ENCODE data around the gene TMEM178A. TPM values are rescaled to one million over a fixed set of nuclear protein-coding genes. Genes with fewer than 3 reads are reported as not detected.
"Not testable (repeated sequence)": the region's sequence is repeated elsewhere in the genome, so short reads cannot be mapped to it uniquely, and the experiment has no call there.

The TMEM178A gene
- 0.40 TPM for total RNA-seq

GRCh38 chr2:39665811-39666490 is at the start of gene TMEM178A:
TSS of gene TMEM178A (plus strand) at chr2:39665917. CDS start at chr2:39665975, 58 bp downstream.
- no peak for ATAC-seq

DNA sequence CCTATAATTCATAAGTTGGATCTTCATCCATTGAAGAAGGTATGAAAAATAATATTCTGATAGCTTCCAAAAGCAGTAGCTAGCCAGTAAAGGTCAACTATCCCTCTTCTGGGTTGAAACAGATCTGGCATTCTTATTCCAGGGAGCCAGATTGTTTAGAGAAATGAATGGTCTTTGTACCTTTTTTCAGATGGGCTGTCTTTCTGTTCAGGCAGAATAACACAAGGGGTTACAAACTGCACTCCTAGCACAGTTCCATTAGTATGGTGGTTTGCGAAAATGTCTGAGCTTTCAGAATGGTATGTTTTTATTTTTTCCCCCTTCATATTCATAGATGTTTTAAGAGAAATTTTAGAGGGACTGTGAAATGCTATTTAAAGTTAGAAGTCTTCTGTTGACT is 47.5 kb upstream of the TMEM178A start:
- no peak for ATAC-seq

- no peak for ATAC-seq
Measured at GRCh38 chr2:39618736-39619135, 47.0 kb upstream of the TMEM178A start.

DNA sequence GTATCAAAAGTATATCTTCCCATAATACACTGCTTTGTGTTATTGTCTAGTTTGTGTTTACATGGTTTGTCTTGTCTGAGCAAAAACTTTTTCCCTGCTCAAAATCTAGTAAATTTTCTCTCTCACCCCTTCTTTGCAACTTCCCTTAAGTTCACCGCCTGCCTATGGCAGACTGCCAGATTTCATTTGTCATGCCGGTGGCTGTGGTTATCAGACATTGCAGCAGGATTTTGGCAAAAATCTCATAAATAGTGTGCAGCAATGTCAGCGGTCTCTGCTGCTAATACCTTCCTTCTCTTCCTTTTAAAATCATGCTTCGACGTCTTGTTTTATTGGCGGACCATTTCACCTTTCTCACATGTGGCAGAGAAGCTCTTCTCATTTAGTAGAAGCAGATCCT is 45.6 kb upstream of the TMEM178A start:
- no peak for ATAC-seq

- no peak for ATAC-seq
Measured at GRCh38 chr2:39621596-39621995, 44.1 kb upstream of the TMEM178A start.

DNA sequence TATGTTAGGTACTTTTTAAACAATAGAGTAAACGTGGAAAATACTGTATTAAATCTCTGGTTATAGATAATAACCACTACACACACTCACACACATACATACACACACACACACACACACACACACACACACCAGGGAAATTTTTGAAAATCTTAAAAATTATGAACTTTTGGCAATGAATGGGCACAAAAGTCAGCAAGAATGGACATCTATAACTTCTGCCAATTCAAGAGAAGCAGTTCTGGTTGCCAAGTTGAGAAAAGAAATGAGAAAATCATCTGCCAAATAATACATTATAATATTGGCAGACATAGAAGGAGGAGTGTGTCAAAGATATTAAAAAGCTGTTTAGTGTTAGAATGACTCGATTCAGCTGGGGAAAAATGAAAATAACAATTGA is 42.9 kb upstream of the TMEM178A start:
- no peak for ATAC-seq

GRCh38 chr2:39623917-39624316 is 41.8 kb upstream of the TMEM178A start:
- ATAC-seq = no peak

DNA sequence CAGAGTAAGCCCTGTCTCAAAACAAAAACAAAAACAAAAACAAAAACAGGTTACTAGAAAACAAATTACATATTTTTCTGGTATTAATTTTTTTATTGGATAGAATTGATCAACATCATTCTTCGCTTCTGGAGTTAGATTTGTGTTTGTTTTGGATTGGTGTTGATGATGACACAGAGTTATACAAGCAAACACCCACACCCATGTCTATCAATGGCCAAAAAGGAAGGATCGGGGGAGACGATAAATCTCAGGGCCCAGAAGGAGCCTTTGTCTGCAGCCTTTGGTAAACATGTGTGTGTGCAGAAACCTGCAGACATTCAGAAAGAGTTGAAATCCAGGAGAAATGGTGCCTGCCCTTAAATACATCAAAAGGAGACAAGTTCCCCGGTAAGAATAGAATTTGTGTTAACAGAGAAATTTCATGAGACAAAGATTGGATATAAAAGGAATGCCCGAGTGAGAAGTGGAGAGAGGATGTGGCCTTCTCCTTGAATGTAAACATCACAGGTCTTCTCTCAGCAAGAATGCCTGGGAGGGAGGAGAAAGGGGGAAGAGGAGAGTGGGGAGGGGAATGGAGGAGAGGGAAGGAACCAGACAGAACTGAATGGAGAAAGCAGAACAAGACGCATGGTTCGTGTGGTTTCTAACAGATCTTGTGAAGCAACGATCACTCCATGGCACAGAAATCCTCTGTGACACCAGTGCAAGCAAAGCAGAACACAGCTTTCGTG is 40.4 kb upstream of the TMEM178A start:
- no peak for ATAC-seq

DNA sequence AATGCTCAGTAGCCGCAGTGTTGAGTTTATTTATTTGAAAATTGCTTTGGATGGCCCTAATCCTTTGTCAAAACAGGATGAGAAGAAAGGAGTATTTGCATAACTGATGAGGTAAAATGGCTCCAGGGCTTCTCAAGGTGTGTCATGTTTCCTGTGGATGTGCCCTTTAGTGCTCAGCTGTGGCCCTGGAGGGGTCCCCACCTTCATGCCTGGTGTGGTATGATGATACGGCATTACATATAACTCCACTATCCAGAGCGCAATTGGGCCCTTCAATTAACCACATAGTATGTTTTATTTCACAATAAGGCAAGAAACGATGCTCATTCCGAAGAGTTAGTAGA is 39.8 kb upstream of the TMEM178A start:
- ATAC-seq = no peak

GRCh38 chr2:39628346-39628745 is 37.4 kb upstream of the TMEM178A start:
- ATAC-seq = not testable (repeated sequence)

DNA sequence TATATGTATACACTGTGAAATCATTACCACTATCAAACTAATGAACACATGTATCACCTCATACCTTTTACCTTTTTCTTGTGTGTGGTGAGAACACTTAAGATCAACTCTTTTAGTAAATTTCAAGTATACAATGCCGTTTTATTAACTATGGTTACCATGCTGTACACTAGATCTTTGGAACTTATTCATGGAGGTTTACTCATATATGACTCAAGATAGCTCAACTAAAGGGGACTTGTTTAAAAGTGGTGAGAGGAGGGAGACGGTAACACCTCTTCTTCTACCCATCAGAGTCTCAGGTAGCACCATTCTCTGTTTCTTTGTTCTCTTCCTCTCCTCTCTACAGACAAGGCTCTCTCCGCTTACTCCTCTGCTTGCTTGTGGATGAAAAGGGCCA is 36.1 kb upstream of the TMEM178A start:
- ATAC-seq = no peak

GRCh38 chr2:39631256-39631655 is 34.5 kb upstream of the TMEM178A start:
- ATAC-seq = no peak

- ATAC-seq = no peak
Measured at GRCh38 chr2:39631718-39632117, 34.0 kb upstream of the TMEM178A start.

- ATAC-seq = peak; percentile 32
Measured at GRCh38 chr2:39632876-39633275, 32.8 kb upstream of the TMEM178A start.

DNA sequence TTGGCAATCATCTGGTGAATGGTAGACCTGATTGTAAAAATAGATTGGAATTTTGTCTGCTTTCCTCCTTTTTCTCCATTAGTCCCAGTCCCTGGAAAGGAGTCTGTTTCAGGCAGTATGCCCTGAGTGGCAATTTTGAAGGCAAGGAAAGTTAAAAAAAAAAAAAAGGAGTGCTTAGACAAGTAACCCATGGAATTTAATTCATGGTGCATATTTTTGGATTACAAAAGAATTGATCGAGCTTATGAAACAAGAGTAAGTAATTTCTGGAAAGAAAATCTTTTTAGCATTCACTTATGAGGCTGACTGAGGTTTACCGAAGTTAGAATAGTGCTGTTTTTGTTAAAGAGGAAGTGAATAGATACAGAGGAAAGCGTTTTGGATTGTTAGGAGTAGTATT is 29.4 kb upstream of the TMEM178A start:
- ATAC-seq = no peak

DNA sequence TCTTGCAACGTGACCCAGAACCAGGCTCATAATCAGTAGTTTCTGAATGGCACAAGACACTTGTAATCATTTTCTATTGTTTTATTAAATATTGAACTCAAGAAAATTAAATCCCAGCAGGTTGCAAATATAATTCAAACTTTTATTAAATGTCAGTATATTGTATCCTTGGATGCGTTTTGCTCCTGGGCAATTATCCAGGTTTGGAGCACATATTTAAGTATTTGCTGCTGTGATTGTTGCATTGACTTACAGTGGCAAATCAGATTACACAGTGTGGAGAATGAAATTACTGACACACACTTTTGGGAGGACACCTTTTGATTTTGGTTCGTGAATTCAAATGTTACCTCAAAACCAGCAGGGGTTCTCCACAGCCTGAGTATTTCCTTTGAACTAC is 27.1 kb upstream of the TMEM178A start:
- ATAC-seq = no peak

DNA sequence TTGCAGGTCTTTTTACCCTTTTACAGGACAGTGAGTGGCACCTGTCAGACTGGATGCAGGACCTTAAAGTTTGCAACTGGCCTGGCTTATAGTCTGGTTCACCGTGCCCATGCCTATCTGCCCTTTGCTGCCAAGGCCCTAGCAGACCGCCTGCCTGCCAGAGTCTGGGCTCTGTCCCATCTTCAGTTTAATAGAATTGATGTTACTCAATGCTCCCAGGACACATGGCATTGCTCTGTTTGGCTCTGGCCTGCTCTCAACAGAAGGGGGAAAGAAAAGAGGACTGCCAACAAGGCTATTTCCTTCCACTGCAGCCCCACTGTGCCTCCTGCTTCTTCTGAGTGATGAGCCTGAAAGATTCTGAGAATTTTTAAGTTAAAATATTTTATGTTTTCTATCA is 25.6 kb upstream of the TMEM178A start:
- ATAC-seq = no peak

DNA sequence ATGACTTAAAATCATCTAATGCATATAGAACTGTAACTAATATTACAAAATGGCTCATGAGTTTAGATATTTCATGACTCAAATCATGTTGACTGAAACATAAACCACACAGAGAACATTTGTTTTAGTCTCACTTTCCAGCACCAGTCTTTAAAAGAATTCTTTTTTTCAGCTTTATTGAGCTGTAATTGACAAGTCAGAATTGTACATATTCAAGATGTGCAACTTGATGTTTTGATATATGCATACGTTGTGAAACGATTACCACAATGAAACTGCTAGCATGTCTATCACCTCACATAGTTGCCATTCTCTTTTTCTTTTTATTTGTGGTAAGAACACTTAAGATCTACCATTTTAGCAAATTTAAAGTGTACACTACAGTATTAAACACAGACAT is 25.0 kb upstream of the TMEM178A start:
- ATAC-seq = no peak

DNA sequence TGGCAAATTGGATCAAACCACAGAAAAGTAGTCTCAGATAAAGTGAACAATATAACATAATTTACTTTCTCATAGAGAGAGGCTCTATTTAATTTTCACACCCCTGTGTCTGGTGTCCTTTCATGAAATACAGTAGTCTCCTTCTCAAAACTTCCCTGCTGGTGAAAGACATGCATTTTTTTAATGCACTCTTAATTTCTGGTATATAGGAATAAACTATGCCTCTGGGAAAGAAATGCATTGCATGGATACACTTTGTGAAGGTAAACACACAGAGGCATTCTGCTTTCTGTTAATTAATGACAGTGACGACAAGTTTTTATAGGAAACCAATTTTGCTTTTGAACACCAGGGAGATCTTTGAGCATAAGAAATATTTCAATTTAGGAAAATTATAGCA is 24.1 kb upstream of the TMEM178A start:
- no peak for ATAC-seq

DNA sequence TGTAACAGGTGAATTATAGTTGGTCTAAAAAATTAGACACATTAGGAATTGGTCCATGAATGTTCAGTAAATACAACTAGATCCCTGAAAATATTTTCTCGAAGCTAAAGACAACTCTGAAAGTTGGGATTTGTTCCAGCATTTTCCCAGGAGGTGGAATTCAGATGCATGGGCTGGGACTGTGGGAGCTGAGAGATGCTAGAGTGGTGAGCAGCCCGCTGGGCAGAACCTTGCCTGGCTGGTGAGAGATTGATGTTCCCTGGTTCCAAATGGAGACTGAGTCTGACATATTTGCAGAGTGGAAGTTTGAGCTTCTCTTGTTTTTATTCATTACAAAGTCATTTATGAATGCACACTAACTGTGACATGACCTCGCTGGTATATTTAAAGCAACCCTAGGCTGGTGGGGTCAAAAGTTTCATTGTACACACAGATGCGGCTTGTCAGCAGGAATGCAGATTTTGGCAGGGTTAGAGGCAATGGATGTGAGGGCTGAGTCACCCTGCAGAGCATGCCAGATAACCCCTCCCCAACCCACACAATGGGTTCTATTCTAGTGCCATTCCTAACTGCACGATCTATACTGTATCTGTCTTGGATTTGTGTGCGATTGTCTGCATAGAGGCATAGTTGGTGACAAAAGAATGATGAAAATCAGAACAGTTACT is 23.5 kb upstream of the TMEM178A start:
- peak; percentile 39 for ATAC-seq

GRCh38 chr2:39645826-39646225 is 19.9 kb upstream of the TMEM178A start:
- ATAC-seq = no peak

- no peak for ATAC-seq
Measured at GRCh38 chr2:39646267-39646666, 19.4 kb upstream of the TMEM178A start.

DNA sequence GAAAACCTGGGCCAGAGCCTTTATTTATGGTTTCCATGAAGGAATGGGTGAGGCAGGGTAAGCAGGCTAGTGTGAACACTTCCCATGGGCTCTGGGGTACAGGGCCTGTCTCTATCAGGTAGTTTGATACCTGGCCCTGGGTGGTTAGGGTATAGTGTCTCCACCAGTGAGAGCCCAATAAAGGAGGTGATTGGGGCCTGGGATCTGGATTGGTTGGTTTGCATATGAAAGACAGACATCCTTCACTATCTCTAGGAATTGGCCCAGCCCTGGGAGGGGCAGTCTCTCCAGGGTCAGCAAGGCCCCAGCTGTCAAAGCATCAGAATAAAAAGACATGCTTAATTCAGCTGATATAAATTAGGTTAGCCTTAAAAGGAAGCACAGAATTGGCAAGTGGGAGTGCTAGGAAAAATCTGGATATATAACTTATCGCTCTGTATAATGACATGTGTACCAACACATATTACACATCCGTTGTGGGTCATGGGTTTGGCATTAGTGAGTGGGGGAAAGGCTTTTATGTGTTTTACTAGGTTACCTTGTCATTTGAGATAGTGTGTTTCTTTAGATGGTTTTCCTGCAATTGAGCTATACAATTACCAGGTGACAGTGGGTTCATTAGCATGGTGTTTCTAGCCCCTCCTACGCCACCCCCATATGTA is 18.5 kb upstream of the TMEM178A start:
- no peak for ATAC-seq
